Neural cell (in vitro differentiated cells): ENCODE measurements around the gene SIT1.

Experiments
- CTCF ChIP-seq: fragments of 450-650 bp; IDR thresholded peaks from 2 replicates; pipeline ENCODE4 v1.5.1; 2014; ENCODE audit warnings: antibody characterized with exemption, mild to moderate bottlenecking, moderate library complexity; ENCODE audit not compliant: poor library complexity, severe bottlenecking
- EP300 ChIP-seq: fragments of 450-650 bp; conservative IDR thresholded peaks from 2 replicates; pipeline ENCODE4 v1.6.1; 2014; ENCODE audit warnings: antibody characterized with exemption, mild to moderate bottlenecking, moderate library complexity; ENCODE audit not compliant: poor library complexity, severe bottlenecking

GRCh38 chr9:35664531-35665470 lies 14.1 kb upstream of the SIT1 start, which contains the start of gene ARHGEF39:
- peak; percentile 26 for TF ChIP-seq EP300
- TF ChIP-seq CTCF, result peak; percentile 60
